WTC11 (cell line): ENCODE results near the gene NARS2. TPM values are rescaled to one million over a fixed set of nuclear protein-coding genes. Genes with fewer than 3 reads are reported as not detected.

Source experiments
- ATAC-seq: fragments of 200-7000 bp; cut with Tn5 transposase; 2 replicates; pipeline ENCODE4 v1.10.0; 2021; ENCODE audit warnings: mild to moderate bottlenecking, moderate library complexity
- CTCF ChIA-PET: fragments of 300-600 bp; sonication (Branson Sonifier 250); formaldehyde crosslinking; loops from one replicate; lab custom pipeline; 2021; ENCODE audit warnings: antibody characterized with exemption; lab: Charles Lee
- POLR2A ChIA-PET: fragments of 350-600 bp; sonication (Branson Sonifier 250); formaldehyde crosslinking; loops from one replicate; lab custom pipeline; 2021; ENCODE audit warnings: antibody characterized with exemption; lab: Charles Lee
- DNase-seq: peaks from one replicate; pipeline ENCODE4 v3.0.0; 2021; ENCODE audit warnings: low spot score
- H3K27ac Mint-ChIP-seq: 2 replicates; pipeline ENCODE4 v1.8.0; 2021; ENCODE audit warnings: mixed read lengths
- H3K27me3 Mint-ChIP-seq: 2 replicates; pipeline ENCODE4 v1.8.0; 2021; ENCODE audit warnings: low read depth, mild to moderate bottlenecking, moderate library complexity, mixed read lengths
- H3K36me3 Mint-ChIP-seq: 2 replicates; pipeline ENCODE4 v1.8.0; 2021; ENCODE audit warnings: mixed read lengths
- H3K4me1 Mint-ChIP-seq: 2 replicates; pipeline ENCODE4 v1.8.0; 2022; ENCODE audit warnings: mixed read lengths
- H3K4me3 Mint-ChIP-seq: 2 replicates; pipeline ENCODE4 v1.8.0; 2021; ENCODE audit warnings: mild to moderate bottlenecking, moderate library complexity, mixed read lengths
- H3K9me3 Mint-ChIP-seq: 2 replicates; pipeline ENCODE4 v1.8.0; 2021; ENCODE audit warnings: mixed read lengths
- ESRRA ChIP-seq: sonication (generic); formaldehyde crosslinking; IDR thresholded peaks from 2 replicates; pipeline ENCODE4 v1.8.1; 2022; ENCODE audit warnings: mild to moderate bottlenecking, missing genetic modification reagents, borderline replicate concordance
- GRHL2 ChIP-seq: fragments of 250-450 bp; sonication (Bioruptor Pico); IDR thresholded peaks from 2 replicates; pipeline ENCODE4 v1.8.0; 2022; ENCODE audit warnings: mild to moderate bottlenecking, moderate library complexity; ENCODE audit not compliant: insufficient replicate concordance, severe bottlenecking
- IRF1 ChIP-seq: sonication (generic); formaldehyde crosslinking; IDR thresholded peaks from 2 replicates; pipeline ENCODE4 v1.8.0; 2023; ENCODE audit warnings: missing genetic modification reagents
- IRF2 ChIP-seq: sonication (generic); formaldehyde crosslinking; IDR thresholded peaks from 2 replicates; pipeline ENCODE4 v1.8.0; 2022; ENCODE audit warnings: low read depth, missing genetic modification reagents, borderline replicate concordance
- JUN ChIP-seq: sonication (generic); formaldehyde crosslinking; IDR thresholded peaks from 2 replicates; pipeline ENCODE4 v1.8.0; 2023; ENCODE audit warnings: mild to moderate bottlenecking, missing genetic modification reagents
- KAT7 ChIP-seq: sonication (generic); formaldehyde crosslinking; IDR thresholded peaks from 2 replicates; pipeline ENCODE4 v1.8.1; 2023; ENCODE audit warnings: missing genetic modification reagents, mild to moderate bottlenecking, borderline replicate concordance
- MXD4 ChIP-seq: fragments of 250-450 bp; sonication (Bioruptor Pico); IDR thresholded peaks from 2 replicates; pipeline ENCODE4 v1.8.0; 2021; ENCODE audit warnings: mild to moderate bottlenecking, moderate library complexity, borderline replicate concordance
- NFATC4 ChIP-seq: fragments of 250-450 bp; sonication (Bioruptor Pico); IDR thresholded peaks from 2 replicates; pipeline ENCODE4 v1.9.0; 2021; ENCODE audit warnings: mild to moderate bottlenecking
- NFYB ChIP-seq: sonication (generic); formaldehyde crosslinking; conservative IDR thresholded peaks from 2 replicates; pipeline ENCODE4 v1.8.0; 2022; ENCODE audit warnings: low read depth, missing genetic modification reagents
- NR3C1 ChIP-seq: sonication (generic); formaldehyde crosslinking; conservative IDR thresholded peaks from 2 replicates; pipeline ENCODE4 v1.8.1; 2023; ENCODE audit warnings: low read depth, mild to moderate bottlenecking, missing genetic modification reagents
- RORB ChIP-seq: fragments of 250-450 bp; sonication (Bioruptor Pico); IDR thresholded peaks from 2 replicates; pipeline ENCODE4 v1.9.0; 2021; ENCODE audit warnings: mild to moderate bottlenecking
- SOX15 ChIP-seq: fragments of 250-450 bp; sonication (Bioruptor Pico); IDR thresholded peaks from 2 replicates; pipeline ENCODE4 v1.9.0; 2021; ENCODE audit warnings: mild to moderate bottlenecking
- TCF7 ChIP-seq: sonication (generic); formaldehyde crosslinking; IDR thresholded peaks from 2 replicates; pipeline ENCODE4 v1.8.0; 2022; ENCODE audit warnings: mild to moderate bottlenecking, low read depth, missing genetic modification reagents, moderate library complexity
- ZNF219 ChIP-seq: sonication (generic); formaldehyde crosslinking; IDR thresholded peaks from 2 replicates; pipeline ENCODE4 v1.8.0; 2023; ENCODE audit warnings: missing genetic modification reagents, mild to moderate bottlenecking, borderline replicate concordance
- ZNF232 ChIP-seq: sonication (generic); formaldehyde crosslinking; IDR thresholded peaks from 2 replicates; pipeline ENCODE4 v1.8.0; 2022; ENCODE audit warnings: mild to moderate bottlenecking, missing genetic modification reagents
- ZNF396 ChIP-seq: fragments of 250-450 bp; sonication (Bioruptor Pico); IDR thresholded peaks from 2 replicates; pipeline ENCODE4 v1.8.0; 2021; ENCODE audit warnings: mild to moderate bottlenecking, moderate library complexity, borderline replicate concordance
- ZNF423 ChIP-seq: fragments of 250-450 bp; sonication (Bioruptor Pico); IDR thresholded peaks from 2 replicates; pipeline ENCODE4 v2.1.2; 2022; ENCODE audit warnings: mild to moderate bottlenecking, moderate library complexity
- total RNA-seq: library from RNA; stranded (reverse); gene quantifications from 3 replicates; pipeline ENCODE4 v1.2.3, GENCODE V29; 2021
- TF ChIP-seq, protein P1 (sequence below): sonication (generic); formaldehyde crosslinking; IDR thresholded peaks from 2 replicates; pipeline ENCODE4 v1.8.1; 2022; ENCODE audit warnings: low read depth, missing genetic modification reagents, borderline replicate concordance
- TF ChIP-seq, protein P2 (sequence below): fragments of 250-450 bp; sonication (Bioruptor Pico); conservative IDR thresholded peaks from 2 replicates; pipeline ENCODE4 v1.9.0; 2021; ENCODE audit warnings: mild to moderate bottlenecking
- TF ChIP-seq, protein P3 (sequence below): sonication (generic); formaldehyde crosslinking; conservative IDR thresholded peaks from 2 replicates; pipeline ENCODE4 v1.8.1; 2023; ENCODE audit warnings: mild to moderate bottlenecking, low read depth, missing genetic modification reagents, moderate library complexity
- TF ChIP-seq, protein P4 (sequence below): fragments of 200-600 bp; IDR thresholded peaks from 2 replicates; pipeline ENCODE4 v1.8.0; 2022; ENCODE audit warnings: antibody characterized with exemption
- TF ChIP-seq, protein P5 (sequence below): sonication (generic); formaldehyde crosslinking; conservative IDR thresholded peaks from 2 replicates; pipeline ENCODE4 v1.8.1; 2022; ENCODE audit warnings: mild to moderate bottlenecking, missing genetic modification reagents
- TF ChIP-seq, protein P6 (sequence below): sonication (generic); formaldehyde crosslinking; IDR thresholded peaks from 2 replicates; pipeline ENCODE4 v1.8.1; 2022; ENCODE audit warnings: missing genetic modification reagents, borderline replicate concordance

The NARS2 gene
- total RNA-seq, 1 experiment from 2014 or later = 36.4 TPM

- CTCF ChIA-PET = interaction anchor here (1.0 to 4.0 kb wide), 2 partner anchors 9 to 13 kb away, joined by 3 to 48 read pairs; no protein-coding TSS in a partner anchor
- Mint-ChIP-seq H3K27ac (no peak overlapping the region), H3K36me3 (peaks cover 24% of the 10 kb centered on the region), H3K4me1 (peaks cover 27% of the 10 kb centered on the region), H3K4me3 (peak overlapping the region; percentile 97), H3K27me3 (no peaks in the 10 kb centered on the region), H3K9me3 (no peaks in the 10 kb centered on the region)
- ATAC-seq (no peak), DNase-seq (no peak)
- TF ChIP-seq TCF7 (CRISPR knock-in tag) (no peak), RORB (CRISPR knock-in tag) (no peak), JUN (no peak), IRF1 (no peak), ZNF396 (no peak), GRHL2 (no peak), NFYB (CRISPR knock-in tag) (no peak), MXD4 (CRISPR knock-in tag) (no peak), ESRRA (no peak), NFATC4 (CRISPR knock-in tag) (no peak), ZNF423 (CRISPR knock-in tag) (no peak), ZNF232 (no peak)
- TF ChIP-seq, protein P1, sequence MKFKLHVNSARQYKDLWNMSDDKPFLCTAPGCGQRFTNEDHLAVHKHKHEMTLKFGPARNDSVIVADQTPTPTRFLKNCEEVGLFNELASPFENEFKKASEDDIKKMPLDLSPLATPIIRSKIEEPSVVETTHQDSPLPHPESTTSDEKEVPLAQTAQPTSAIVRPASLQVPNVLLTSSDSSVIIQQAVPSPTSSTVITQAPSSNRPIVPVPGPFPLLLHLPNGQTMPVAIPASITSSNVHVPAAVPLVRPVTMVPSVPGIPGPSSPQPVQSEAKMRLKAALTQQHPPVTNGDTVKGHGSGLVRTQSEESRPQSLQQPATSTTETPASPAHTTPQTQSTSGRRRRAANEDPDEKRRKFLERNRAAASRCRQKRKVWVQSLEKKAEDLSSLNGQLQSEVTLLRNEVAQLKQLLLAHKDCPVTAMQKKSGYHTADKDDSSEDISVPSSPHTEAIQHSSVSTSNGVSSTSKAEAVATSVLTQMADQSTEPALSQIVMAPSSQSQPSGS (CRISPR knock-in tag) = no peak
- TF ChIP-seq, protein P2, sequence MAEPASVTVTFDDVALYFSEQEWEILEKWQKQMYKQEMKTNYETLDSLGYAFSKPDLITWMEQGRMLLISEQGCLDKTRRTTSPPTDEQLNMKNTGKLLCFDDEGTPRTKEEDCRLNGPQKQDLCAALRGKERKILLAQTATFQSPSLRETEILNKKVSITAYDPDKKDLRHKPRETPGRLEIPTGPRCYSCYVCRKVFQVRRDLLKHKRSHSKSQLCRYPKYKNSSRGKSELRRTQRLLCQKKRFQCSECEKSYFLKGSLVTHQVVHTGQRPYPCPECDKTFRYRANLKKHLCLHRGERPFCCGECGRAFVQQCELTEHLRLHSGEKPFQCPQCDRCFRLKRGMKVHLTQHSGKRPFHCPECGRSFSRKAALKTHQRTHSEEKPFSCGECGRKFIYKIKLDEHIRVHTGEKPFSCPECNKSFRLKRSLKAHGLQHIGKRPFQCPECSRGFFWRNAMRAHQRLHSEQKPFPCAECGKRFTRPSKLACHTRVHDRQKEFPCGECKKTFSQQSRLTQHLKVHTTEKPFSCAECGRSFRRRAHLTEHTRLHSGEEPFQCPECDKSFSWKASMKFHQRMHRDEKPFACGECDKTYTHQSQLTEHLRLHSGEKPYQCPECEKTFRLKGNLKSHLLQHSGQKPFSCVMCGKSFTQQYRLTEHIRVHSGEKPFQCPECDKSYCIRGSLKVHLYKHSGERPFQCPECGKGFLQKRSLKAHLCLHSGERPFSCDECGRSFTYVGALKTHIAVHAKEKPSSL = no peak
- TF ChIP-seq, protein P3, sequence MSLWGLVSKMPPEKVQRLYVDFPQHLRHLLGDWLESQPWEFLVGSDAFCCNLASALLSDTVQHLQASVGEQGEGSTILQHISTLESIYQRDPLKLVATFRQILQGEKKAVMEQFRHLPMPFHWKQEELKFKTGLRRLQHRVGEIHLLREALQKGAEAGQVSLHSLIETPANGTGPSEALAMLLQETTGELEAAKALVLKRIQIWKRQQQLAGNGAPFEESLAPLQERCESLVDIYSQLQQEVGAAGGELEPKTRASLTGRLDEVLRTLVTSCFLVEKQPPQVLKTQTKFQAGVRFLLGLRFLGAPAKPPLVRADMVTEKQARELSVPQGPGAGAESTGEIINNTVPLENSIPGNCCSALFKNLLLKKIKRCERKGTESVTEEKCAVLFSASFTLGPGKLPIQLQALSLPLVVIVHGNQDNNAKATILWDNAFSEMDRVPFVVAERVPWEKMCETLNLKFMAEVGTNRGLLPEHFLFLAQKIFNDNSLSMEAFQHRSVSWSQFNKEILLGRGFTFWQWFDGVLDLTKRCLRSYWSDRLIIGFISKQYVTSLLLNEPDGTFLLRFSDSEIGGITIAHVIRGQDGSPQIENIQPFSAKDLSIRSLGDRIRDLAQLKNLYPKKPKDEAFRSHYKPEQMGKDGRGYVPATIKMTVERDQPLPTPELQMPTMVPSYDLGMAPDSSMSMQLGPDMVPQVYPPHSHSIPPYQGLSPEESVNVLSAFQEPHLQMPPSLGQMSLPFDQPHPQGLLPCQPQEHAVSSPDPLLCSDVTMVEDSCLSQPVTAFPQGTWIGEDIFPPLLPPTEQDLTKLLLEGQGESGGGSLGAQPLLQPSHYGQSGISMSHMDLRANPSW (CRISPR knock-in tag) = no peak
- POLR2A ChIA-PET = no interaction called here
Observed at GRCh38 chr11:78573271-78573670, 1.4 kb downstream of the NARS2 start.

- Mint-ChIP-seq H3K4me3 (no peak overlapping the region), H3K27ac (no peak overlapping the region)
- no peak for ATAC-seq
- TF ChIP-seq ZNF219 (CRISPR knock-in tag) (no peak), NR3C1 (no peak)
- TF ChIP-seq, all 79 proteins: peak for 0
- Mint-ChIP-seq H3K36me3 (peaks cover 26% of the 10 kb centered on the region), H3K4me1 (peaks cover 27% of the 10 kb centered on the region), H3K27me3 (no peaks in the 10 kb centered on the region), H3K9me3 (no peaks in the 10 kb centered on the region)
- DNase-seq = no peak
- ChIA-PET POLR2A (no interaction called here), CTCF (no interaction called here)
Observed at GRCh38 chr11:78572394-78572793, 2.3 kb downstream of the NARS2 start.

DNA sequence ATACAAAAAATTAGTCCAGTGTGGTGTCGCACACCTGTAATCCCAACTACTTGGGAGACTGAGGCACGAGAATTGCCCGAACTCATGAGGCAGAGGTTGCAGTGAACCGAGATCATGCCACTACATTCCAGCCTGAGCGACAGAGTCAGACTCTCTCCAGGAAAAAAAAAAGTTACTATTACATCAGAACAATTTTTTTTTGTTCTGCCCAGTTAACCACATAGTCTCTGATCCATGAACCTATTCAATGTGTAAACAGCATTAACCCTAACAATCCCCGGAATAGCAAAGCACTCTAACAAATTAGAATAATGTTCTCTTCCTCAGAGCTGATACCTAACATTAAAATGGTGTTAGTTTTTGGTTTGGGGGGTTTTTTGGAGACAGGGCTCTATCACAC is 4.6 kb downstream of the NARS2 start:
- TF ChIP-seq, protein P4, sequence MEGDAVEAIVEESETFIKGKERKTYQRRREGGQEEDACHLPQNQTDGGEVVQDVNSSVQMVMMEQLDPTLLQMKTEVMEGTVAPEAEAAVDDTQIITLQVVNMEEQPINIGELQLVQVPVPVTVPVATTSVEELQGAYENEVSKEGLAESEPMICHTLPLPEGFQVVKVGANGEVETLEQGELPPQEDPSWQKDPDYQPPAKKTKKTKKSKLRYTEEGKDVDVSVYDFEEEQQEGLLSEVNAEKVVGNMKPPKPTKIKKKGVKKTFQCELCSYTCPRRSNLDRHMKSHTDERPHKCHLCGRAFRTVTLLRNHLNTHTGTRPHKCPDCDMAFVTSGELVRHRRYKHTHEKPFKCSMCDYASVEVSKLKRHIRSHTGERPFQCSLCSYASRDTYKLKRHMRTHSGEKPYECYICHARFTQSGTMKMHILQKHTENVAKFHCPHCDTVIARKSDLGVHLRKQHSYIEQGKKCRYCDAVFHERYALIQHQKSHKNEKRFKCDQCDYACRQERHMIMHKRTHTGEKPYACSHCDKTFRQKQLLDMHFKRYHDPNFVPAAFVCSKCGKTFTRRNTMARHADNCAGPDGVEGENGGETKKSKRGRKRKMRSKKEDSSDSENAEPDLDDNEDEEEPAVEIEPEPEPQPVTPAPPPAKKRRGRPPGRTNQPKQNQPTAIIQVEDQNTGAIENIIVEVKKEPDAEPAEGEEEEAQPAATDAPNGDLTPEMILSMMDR = no peak
- TF ChIP-seq SOX15 (CRISPR knock-in tag) = no peak
- TF ChIP-seq IRF2 (CRISPR knock-in tag) = no peak
- TF ChIP-seq KAT7 (CRISPR knock-in tag) = no peak
- TF ChIP-seq, protein P5, sequence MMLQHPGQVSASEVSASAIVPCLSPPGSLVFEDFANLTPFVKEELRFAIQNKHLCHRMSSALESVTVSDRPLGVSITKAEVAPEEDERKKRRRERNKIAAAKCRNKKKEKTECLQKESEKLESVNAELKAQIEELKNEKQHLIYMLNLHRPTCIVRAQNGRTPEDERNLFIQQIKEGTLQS (CRISPR knock-in tag) = no peak
- TF ChIP-seq, protein P6, sequence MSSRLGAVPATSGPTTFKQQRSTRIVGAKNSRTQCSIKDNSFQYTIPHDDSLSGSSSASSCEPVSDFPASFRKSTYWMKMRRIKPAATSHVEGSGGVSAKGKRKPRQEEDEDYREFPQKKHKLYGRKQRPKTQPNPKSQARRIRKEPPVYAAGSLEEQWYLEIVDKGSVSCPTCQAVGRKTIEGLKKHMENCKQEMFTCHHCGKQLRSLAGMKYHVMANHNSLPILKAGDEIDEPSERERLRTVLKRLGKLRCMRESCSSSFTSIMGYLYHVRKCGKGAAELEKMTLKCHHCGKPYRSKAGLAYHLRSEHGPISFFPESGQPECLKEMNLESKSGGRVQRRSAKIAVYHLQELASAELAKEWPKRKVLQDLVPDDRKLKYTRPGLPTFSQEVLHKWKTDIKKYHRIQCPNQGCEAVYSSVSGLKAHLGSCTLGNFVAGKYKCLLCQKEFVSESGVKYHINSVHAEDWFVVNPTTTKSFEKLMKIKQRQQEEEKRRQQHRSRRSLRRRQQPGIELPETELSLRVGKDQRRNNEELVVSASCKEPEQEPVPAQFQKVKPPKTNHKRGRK (CRISPR knock-in tag) = no peak
- TF ChIP-seq TCF7 (CRISPR knock-in tag) = no peak
- TF ChIP-seq, all 79 proteins: peak for 0
- ChIA-PET CTCF (no interaction called here), POLR2A (no interaction called here)
- Mint-ChIP-seq H3K36me3 (peaks cover 40% of the 10 kb centered on the region), H3K27ac (no peak overlapping the region), H3K4me3 (no peak overlapping the region), H3K4me1 (peaks cover 18% of the 10 kb centered on the region), H3K27me3 (no peaks in the 10 kb centered on the region), H3K9me3 (no peaks in the 10 kb centered on the region)
- DNase-seq (no peak), ATAC-seq (no peak)
